GM18873 (cell line): ENCODE data around the gene RPS6KB2.
"Not testable (repeated sequence)": the region's sequence is repeated elsewhere in the genome, so short reads cannot be mapped to it uniquely, and the experiment has no call there.

ENCODE experiments used
- ATAC-seq: cut with Tn5 transposase; IDR thresholded peaks from one replicate; pipeline ENCODE4 v1.9.1; 2021; ENCODE audit warnings: mild to moderate bottlenecking, moderate library complexity, moderate number of reproducible peaks; ENCODE audit not compliant: unreplicated experiment, low FRiP score

RPS6KB2 gene

DNA sequence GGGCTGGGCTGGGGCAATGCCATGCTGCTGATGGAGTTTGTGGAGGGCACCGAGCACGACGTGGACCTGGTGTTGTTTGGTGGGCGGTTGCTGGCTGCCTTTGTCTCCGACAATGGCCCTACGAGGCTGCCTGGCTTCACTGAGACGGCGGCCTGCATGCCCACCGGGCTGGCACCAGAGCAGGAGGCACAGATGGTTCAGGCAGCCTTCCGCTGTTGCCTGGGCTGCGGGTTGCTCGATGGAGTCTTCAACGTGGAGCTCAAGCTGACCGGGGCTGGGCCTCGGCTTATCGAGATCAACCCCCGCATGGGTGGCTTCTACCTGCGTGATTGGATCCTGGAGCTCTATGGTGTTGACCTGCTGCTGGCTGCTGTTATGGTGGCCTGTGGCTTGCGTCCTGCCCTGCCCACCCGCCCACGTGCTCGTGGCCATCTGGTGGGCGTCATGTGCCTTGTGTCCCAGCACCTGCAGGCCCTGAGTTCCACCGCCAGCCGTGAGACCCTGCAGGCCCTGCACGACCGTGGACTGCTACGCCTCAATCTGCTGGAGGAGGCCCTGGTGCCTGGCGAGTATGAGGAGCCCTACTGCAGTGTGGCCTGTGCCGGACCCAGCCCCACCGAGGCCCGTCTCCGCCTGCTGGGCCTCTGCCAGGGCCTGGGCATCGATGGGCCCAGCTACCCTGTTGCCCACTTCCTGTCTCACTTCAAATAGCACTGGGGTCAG lies 4.2 kb upstream of the RPS6KB2 start:
- no peak for ATAC-seq

DNA sequence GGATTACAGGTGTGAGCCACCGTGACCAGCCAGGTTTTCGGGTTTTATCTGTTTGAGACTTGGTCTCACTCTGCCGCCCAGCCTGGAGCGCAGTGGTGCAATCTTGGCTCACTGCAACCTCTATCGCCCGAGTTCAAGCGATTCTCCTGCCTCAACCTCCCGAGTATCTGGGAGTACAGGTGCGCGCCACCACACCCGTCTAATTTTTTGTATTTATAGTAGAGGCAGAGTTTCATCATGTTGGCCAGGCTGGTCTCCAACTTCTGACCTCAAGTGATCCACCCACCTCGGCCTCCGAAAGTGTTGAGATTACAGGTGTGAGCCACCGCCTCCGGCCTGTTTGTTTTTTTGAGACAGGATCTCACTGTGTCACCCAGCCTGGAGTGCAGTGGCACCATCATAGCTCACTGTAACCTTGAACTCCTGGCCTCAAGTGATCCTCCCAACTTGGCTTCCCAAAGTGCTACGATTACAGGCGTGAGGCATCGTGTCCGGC lies 882 bp upstream of the RPS6KB2 start:
- ATAC-seq = not testable (repeated sequence)

DNA sequence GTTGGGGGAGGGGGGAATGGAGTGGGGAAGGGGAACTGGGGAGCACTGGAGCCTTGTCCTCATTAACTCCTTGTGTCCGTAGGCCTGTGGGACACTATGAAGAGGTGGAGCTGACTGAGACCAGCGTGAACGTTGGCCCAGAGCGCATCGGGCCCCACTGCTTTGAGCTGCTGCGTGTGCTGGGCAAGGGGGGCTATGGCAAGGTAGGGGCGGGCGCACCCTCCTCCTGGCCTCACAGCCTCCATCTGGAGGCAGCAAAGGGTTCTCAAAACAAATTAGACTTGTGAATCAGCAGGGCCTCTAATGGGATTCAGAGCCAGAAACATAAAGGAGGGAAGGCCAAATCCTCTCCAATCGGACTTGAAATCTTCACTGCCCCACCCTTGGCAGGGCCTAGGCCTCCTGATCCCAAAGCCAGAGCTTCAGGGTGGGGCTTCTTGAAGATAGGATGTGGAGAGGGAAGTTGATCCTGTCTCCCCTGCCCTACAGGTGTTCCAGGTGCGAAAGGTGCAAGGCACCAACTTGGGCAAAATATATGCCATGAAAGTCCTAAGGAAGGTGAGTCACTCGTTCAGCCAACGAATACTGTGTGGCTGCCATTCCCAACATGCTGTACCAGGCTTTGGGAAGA lies 859 bp downstream of the RPS6KB2 start:
- no peak for ATAC-seq

DNA sequence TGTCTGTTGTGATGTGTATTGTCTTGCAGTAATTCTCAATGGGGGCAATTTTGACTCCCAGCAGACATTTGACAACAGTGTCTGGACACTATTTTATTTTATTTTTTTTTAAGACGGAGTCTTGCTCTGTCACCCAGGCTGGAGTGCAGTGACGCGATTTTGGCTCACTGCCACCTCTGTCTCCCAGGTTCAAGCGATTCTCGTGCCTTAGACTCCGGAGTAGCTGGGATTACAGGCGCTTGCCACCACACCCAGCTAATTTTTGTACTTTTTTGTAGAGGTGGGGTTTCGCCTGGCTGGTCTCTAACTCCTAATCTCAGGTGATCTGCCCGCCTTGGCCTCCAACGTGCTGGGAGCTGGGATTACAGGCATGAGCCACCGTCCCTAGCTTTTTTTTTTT lies 1.4 kb downstream of the RPS6KB2 start:
- ATAC-seq = no peak

DNA sequence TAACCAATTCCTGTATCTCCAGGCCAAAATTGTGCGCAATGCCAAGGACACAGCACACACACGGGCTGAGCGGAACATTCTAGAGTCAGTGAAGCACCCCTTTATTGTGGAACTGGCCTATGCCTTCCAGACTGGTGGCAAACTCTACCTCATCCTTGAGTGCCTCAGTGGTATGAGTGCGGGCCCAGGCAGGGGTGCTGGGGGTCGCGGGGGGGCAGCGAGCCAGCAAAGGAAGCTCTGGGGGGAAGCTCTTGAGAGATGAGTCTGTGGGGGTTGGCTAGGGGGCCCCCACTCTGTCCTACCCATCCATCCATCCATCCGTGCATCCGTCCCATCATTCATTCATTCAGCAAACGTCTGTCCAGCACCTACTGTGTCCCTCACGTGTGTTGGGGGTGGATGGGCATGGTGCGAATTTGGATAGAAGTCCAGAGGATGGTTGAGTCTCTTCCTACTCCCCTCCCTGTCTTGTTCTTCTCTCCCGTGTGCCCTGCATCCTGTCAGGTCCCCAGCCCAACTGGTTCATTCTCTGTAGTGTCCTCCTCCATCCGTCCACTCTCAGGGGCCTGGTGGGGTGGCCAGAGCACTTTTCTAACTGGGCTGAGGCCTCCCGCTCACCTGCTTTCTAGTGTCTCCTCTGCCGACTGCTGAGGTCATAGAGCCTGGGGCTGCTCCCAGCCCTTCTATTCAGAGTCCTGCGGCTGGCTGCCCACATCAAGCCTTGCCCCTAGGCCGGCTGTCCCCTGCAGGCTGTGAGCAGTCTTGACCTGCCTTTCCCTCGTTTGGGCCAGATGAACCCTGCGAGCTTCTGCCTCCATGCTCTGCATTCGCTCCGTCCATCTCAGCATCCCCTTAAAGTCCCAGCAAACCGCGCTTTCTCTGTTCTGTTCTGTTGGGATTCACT lies 3.3 kb downstream of the RPS6KB2 start:
- ATAC-seq = no peak

DNA sequence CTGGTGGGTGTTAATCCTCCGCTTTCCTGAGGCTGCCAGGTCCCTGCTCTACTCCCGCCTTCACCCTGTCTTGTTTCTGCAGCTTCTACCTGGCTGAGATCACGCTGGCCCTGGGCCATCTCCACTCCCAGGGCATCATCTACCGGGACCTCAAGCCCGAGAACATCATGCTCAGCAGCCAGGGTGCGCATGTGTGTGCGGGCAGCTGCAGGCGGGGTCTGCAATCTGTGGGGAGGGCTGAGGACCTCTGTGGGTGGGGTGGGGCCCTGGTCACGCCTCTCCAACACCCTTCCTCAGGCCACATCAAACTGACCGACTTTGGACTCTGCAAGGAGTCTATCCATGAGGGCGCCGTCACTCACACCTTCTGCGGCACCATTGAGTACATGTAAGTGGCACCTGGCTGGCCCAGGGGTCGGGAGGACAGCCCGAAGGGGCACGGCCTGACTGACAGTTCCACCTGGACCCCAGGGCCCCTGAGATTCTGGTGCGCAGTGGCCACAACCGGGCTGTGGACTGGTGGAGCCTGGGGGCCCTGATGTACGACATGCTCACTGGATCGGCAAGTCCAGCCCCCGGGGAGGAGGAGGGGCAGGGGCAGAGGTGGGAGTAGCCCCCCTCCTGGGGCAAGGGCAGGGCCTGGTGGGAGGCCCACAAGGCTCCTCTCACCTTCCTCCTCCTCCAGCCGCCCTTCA lies 4.5 kb downstream of the RPS6KB2 start:
- ATAC-seq = no peak

DNA sequence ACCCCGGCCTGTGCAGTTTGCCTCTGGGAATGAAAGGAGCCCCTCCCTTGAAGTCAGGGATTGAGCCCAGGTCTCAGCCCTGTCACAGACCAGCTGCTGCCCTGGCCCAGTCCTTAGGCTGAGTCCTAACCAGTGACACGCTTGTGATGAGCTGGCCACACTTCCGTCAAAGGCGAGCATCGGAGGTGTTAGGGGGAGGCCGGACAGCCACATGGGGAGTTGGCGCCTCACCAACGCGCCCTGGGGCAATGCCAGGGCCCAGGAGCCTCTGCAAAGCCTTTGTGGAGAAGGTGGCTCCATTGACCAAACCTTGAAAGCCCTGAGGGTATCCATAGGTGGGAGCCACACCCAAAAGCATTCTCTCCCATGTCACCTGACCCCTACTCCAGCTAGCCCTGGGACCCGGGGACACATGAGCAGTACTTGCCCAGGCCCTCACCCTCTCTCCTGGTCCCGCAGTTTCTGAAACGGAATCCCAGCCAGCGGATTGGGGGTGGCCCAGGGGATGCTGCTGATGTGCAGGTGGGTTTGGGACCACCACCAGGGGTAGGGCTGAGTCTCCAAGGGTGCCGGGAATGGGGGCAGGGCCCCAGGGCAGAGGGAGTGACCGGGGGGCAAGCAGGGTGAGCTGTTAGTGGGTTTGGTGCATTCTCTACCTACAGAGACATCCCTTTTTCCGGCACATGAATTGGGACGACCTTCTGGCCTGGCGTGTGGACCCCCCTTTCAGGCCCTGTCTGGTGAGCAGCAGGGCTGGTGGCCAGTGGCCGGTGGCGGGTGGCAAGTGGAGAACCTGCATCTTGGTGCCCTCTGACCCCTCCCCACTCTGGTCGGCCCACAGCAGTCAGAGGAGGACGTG lies 5.5 kb downstream of the RPS6KB2 start:
- no peak for ATAC-seq

DNA sequence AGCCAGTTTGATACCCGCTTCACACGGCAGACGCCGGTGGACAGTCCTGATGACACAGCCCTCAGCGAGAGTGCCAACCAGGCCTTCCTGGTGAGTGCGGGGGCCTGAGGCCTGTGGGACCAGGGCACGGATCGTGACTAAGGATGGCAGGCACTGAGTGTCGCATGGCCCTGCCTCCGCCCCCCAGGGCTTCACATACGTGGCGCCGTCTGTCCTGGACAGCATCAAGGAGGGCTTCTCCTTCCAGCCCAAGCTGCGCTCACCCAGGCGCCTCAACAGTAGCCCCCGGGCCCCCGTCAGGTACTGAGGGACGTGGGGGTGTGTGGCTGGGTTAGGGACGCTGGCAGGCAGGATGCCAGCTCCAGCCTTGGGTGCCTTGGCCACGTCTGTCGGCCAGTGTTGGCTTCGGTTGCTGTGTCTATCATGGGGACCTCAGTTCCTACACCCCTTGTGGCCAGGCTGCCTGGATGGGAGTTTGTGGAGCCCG lies 6.1 kb downstream of the RPS6KB2 start:
- ATAC-seq = no peak

DNA sequence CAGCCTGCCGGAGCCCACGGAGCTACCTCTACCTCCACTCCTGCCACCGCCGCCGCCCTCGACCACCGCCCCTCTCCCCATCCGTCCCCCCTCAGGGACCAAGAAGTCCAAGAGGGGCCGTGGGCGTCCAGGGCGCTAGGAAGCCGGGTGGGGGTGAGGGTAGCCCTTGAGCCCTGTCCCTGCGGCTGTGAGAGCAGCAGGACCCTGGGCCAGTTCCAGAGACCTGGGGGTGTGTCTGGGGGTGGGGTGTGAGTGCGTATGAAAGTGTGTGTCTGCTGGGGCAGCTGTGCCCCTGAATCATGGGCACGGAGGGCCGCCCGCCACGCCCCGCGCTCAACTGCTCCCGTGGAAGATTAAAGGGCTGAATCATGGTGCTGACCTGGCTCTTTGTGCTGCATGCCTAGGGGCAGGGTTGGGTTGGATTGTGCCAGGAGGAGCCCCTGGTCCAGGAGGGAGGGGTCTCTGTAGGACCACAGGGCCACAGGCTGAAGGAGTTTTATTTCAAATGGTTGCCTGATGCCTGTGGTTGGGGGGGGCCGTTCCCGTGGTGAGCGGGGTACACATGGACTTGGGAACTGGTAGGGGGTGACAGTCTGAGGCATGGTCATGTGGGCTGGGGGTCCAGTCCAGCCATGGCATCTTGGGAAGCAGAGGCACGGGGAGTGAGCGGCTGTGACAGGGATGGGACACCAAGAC lies 6.9 kb downstream of the RPS6KB2 start:
- ATAC-seq = no peak

DNA sequence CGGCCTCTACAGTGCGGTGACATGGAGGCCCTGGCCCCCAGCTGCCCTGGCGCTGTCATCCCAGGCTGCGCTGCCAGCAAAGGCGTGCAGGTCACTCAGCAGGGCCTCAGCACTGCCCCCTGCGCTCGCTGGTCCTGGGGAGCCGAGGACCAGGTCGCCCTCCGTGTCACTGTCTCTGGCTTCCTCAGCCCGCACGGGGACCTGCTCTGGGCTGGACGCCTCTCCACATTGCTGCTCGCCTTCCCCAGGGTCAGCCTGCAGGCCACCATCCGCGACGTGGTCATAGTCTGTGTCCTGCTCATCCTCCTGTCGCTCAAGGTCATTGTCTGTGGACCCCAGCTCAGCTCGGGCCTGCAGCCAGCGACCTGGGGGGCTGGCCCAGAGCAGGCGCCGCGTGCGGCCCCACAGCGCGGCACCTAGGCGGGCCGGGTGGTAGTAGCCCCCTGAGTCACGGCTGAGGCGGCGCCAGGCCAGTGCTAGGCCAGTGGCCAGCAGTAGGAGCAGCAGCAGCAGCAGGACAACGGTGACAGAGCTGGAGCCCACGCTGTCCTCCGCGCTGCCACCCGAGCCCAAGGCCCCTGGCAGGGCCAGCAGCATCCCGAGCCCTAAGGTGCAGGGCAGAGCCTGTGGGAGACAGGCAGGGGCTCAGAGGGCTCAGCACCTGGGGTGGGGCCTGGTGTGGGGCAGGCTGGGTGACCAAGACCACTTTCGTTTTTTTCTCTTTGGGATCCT lies 7.6 kb downstream of the RPS6KB2 start:
- ATAC-seq = no peak

DNA sequence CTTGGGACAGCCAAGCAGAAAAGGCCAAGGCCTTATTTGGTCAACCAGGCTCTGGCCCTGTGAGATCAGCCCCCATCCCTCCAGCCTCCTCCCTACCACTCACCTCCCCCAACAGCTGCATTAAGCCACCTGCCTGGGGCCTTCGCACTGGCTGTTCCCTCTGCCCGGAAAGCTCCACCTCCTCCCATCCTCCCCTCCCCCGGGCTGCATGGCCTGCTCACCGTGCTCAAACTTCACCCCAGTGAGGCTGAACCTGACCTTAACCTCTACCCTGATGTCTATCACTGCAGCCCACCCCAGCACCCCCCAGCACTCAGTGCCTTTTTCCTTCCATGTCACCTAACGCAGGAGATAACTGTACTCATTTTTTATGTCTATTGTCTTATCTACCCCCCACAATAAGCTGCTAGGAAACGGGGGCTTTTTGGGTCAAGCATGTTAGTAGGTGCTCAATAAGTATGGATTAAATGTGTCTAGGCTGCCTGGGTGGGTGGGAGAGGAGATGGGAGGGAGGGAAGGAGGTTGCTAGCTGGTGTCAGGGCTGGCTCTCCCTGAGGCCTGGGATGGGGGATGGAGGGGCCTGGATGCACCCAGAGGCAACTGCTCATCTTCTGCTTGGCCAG lies 8.3 kb downstream of the RPS6KB2 start:
- no peak for ATAC-seq

DNA sequence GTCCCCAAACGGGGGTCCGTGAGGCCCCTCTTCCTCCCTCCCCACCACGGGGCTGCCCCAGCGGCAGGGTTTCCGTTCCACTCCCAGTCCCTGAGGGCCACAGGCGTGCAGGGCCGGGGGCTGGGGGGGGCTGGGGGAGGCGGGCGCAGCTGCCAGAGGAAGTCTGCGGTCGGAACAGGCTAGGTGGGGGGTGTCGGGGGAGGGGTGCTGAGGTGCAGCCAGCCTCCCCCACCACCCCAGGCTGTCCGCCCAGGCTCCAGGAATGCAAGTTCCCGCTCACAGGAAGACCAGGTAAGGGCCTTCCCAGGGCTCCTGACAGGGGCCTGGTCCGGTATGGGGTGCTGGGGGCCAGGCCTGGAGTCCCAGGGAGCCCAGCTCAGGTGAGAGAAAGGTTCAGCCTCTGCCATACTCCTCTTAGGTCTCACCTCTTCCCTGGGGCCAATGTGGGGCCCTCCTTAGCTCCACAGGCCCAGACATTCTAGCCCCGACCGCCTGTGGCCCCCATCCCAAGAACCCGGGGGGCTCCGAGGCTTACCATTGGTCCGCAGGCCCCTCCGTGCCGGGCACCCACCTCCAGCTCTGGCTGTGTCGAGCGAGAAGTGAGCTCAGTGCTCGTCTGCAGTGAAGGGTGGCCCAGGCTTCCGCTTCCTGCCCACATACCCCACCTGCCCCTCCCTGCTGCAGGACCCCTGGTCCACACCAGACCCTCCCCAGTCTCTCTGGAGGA lies 9.0 kb downstream of the RPS6KB2 start, which contains the start of gene PTPRCAP:
Gene PTPRCAP (minus strand): TSS at position 601 of the 727 bp plus-strand sequence. CDS start 63 bp downstream, at position 538.
- no peak for ATAC-seq

DNA sequence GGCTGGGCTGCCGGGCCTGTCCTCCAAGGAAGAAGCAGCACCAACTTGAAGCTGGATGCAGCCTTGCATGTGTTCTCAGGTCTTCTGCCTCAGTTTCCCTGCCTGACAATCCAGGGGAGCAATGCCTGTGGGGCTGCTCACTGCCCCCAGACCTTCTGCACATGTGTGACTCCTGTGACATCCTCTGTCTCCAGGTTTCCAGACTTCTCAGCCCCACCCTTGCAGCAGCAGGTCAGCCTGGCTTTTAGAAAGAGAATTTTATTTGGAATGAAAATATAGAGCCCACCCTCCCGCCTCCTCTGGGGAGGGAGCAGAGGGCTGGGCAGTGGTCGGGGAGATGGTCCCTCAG lies 9.5 kb downstream of the RPS6KB2 start:
- no peak for ATAC-seq

DNA sequence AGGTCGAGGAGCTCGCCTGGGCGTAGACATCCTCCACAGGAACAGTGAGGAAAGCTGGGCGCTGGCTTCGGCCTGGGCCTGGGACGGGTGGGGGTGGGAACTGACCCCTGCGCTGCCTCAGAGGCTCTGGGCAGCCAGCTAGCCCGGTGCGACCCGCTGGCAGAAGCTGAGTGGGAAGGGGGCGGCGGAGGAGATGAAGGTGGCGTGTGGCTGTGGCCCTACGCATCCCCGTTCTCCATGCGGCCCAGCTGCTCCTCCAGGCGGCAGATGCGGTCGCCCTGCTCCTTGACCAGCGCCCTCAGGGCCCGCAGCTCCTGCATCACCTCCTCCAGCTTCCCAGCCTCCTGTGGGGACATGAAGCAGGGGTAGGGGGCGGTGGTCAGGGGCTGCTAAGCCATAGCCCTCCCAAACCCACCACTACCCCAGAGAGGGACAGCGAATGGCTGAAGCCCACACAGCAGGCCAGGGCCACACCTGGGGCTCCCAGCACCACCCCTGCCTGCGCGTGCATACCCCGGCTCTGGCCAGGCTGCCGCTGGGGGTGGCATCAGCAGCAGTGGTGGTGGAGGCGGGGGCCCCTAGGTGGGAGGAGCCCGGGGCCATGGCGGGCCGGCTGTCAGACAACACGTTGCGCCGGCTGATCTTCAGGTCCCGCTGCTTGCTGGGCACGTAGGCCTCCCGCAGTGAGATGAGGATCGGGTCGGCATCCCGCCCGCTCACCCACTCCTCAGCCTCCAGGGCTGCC lies 10.0 kb downstream of the RPS6KB2 start:
- no peak for ATAC-seq

DNA sequence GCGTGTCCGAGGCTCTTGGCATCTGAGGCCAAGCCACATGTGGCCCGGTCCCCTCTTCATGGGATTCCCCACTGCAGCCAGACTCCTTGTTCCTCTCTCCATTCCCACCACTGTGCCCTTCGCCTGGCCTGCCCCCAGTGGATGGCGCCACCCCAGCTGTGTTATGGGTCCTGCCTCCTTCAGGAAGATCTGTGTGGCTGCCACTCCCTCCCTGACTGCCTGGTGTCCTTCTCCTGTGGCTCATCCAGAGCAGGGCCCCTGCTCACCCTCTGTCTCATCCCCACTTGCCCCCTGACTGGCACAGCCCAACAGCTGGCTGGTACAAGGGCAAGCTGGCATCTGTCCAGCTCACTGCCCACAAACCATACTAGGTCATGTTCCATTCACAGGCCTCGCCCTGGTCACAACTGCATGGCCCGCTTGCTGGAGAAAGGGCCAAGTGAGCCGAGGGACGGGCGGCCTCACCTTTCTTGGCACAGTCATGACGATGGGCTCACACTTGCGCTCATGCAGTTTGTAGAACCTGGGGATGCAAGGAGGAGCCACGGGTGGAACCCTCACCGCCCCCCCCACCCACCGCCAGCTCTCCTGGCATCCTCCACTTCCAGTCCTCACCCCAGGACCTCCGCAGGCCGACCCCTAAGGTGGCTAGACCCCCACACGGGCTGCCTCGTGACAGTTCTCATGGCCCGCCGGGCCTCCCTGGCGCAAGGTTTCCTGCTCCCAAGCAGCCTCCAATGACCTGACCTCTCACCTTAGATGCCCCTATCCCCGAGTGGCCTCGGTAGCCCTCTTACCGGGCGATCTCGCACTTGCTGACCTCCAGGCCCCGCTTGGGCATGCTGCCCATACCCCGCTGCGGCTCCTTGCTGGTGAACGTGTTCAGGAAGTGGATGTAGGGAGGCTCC lies 11.3 kb downstream of the RPS6KB2 start:
- ATAC-seq = no peak
